Measurements from ENCODE around the gene LAMTOR4. TPM values are rescaled to one million over a fixed set of nuclear protein-coding genes. Genes with fewer than 3 reads are reported as not detected.

Gene LAMTOR4
- total and polyA plus RNA-seq, 2 of the 13 experiments (the other 11 are each of a cell fraction or from before 2014, with no cell fraction given), result 115 to 118 TPM

DNA sequence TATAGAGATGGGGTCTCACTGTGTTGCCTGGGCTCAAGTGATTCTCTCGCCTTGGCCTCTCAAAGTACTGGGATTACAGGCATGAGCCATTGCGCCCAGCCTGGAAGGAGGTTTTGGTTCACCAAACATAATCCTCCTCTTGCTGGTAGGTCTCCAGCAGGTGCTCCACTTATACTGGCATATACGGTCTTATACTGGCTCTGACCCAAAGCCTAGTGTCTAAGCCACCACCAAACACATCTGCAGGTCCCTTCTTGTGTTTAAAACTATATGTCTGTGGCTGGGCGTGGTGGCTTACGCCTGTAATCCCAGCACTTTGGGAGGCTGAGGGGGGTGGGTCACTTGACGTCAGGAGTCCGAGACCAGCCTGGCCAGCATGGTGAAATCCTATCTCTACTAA is 16.6 kb upstream of the LAMTOR4 start:
- FAIRE-seq, result no peak
- POLR2A ChIA-PET, result interaction anchor here (1.0 to 1.7 kb wide), 3 partner anchors 17 to 85 kb away, joined by 3 to 6 read pairs (median 4); partner anchors contain the start of genes AP4M1 and LAMTOR4
- in situ Hi-C loops (cut with HindIII; ENCODE audit: extremely low pct_ligation_motif_present, low pct_unique_long_range_greater_than_20kb) (loop anchor here (5.0 kb wide), 1 partner anchor 80 kb away; no protein-coding TSS in a partner anchor), intact Hi-C loops (cut with micrococcal nuclease; ENCODE audit: unreplicated experiment) (loop anchor here (2.0 kb wide), 1 partner anchor 85 kb away; no protein-coding TSS in a partner anchor)
- H4K20me1 ChIP-seq (ENCODE audit: insufficient read depth, low read length), result no peaks in the 10 kb centered on the region
- CTCF ChIA-PET (ENCODE audit: low intra/inter-chr PET ratio, low total read pairs), result interaction anchor here (1.1 to 1.9 kb wide), 3 partner anchors 9 to 85 kb away, joined by 3 to 17 read pairs (median 3); no protein-coding TSS in a partner anchor
- no peak overlapping the region for H3K9ac ChIP-seq (ENCODE audit: insufficient read depth, low read depth, low read length)
- DNase-seq (ENCODE audit: low spot score), result no peak
- H3K27me3 ChIP-seq (ENCODE audit: control insufficient read depth in 1 of 2, insufficient read depth in 2 of 2, low read length in 2 of 2), result no peaks in the 10 kb centered on the region
- no peaks in the 10 kb centered on the region for H3K9me3 ChIP-seq (ENCODE audit: low read length)
- H2AFZ ChIP-seq (ENCODE audit: low read length), result no peak overlapping the region
- no peaks in the 10 kb centered on the region for H3K79me2 ChIP-seq (ENCODE audit: insufficient read depth, low read length)
- H3K4me1 ChIP-seq (ENCODE audit: insufficient read depth, low read length), result peaks cover 31% of the 10 kb centered on the region
- no peak for TF ChIP-seq ZNF891 (CRISPR knock-in tag; IDR thresholded peaks at IDR 0.05)
- TF ChIP-seq CBX2 (IDR thresholded peaks at IDR 0.05; ENCODE audit: low read depth, low read length), result no peak
- TF ChIP-seq CBX2 (CRISPR knock-in tag; IDR thresholded peaks at IDR 0.05; ENCODE audit: low read depth), result no peak
- no peak for TF ChIP-seq AFF4 (CRISPR knock-in tag; IDR thresholded peaks at IDR 0.05)
- TF ChIP-seq EZH2 (conservative IDR thresholded peaks at IDR 0.05; ENCODE audit: low read depth, low read length), result no peak
- no peak for TF ChIP-seq SMAD3 (CRISPR knock-in tag; IDR thresholded peaks at IDR 0.05)
- no peak for TF ChIP-seq ZNF720 (CRISPR knock-in tag; IDR thresholded peaks at IDR 0.05)
- no peak for TF ChIP-seq ZNF576 (CRISPR knock-in tag; IDR thresholded peaks at IDR 0.05)
- no peak for TF ChIP-seq ZNF780A (CRISPR knock-in tag; IDR thresholded peaks at IDR 0.05)
- TF ChIP-seq SMAD1 (CRISPR knock-in tag; IDR thresholded peaks at IDR 0.05; ENCODE audit: borderline replicate concordance, low read depth), result no peak
- TF ChIP-seq, protein P1, sequence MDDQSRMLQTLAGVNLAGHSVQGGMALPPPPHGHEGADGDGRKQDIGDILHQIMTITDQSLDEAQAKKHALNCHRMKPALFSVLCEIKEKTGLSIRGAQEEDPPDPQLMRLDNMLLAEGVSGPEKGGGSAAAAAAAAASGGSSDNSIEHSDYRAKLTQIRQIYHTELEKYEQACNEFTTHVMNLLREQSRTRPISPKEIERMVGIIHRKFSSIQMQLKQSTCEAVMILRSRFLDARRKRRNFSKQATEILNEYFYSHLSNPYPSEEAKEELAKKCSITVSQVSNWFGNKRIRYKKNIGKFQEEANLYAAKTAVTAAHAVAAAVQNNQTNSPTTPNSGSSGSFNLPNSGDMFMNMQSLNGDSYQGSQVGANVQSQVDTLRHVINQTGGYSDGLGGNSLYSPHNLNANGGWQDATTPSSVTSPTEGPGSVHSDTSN (CRISPR knock-in tag; IDR thresholded peaks at IDR 0.05; ENCODE audit: borderline replicate concordance), result no peak
- no peak for ATAC-seq
- no peak overlapping the region; the same call in 1 of the 2 replicates for H3K4me2 ChIP-seq (ENCODE audit: low read depth, low read length)
- H3K4me3 ChIP-seq (replicated peaks in 1 of 3; ENCODE audit: insufficient read depth in 1 of 3, low read depth in 2 of 3, low read length in 3 of 3), result no peak overlapping the region
- no peak overlapping the region for H3K27ac ChIP-seq (ENCODE audit: extremely low read length, insufficient read depth, low read length)
- WGBS (ENCODE audit: low lambda C conversion rate), result 55% methylated on average over 7 of the region's 7 CpGs
- no peaks in the 10 kb centered on the region for H3K36me3 ChIP-seq (replicated peaks in 1 of 2; ENCODE audit: control insufficient read depth in 1 of 2, insufficient read depth in 2 of 2, low read length in 2 of 2)
- no TSS peak for BruUV-seq (replicated peaks)
